ENCODE data around the gene UBE3D. TPM values are rescaled to one million over a fixed set of nuclear protein-coding genes. Genes with fewer than 3 reads are reported as not detected.

Gene UBE3D
- total RNA-seq, 4 donors from 2014 or later: 6.1 to 30.3 (median 14.4) TPM

DNA sequence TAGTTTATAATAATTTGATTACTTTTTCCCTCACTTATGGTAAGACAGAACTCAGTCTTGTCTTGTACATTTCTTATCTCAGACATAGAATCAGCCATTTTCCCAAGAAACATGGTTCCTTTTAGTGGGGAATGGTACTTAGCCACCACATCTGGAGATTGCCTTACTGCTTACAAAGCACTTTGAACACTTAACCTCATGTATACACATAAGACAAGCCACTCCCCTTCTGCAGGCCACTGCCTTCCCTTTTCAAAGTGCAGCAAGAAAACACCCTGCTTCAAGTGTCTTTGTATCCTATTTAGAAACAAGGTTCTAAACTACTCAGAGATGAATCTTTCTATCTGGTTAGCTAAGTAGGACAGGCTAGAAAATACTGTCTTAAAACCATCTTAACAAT lies 159.2 kb downstream of the UBE3D start:
- H3K27ac ChIP-seq: no peak overlapping the region
- H3K27me3 ChIP-seq: no peaks in the 10 kb centered on the region
- in situ Hi-C loops (cut with MboI; ENCODE audit: low pct_ligation_motif_present in 1 of 4, low pct_unique_long_range_greater_than_20kb in 1 of 4, low sequenced_read_pairs in 3 of 4) (no loop called here), intact Hi-C loops (cut with DNase I; ENCODE audit: low total_unique reads) (no loop called here)
- no peak overlapping the region for H3K4me3 ChIP-seq
- DNase-seq: no peak
- peaks cover 0 to 9% (median 0%) of the 10 kb centered on the region in 4 donors for H3K4me1 ChIP-seq
- TF ChIP-seq EP300 (IDR thresholded peaks at IDR 0.05; ENCODE audit: low read depth) (no peak), CTCF (IDR thresholded peaks at IDR 0.05) (no peak), POLR2A (IDR thresholded peaks at IDR 0.05) (no peak), POLR2AphosphoS5 (IDR thresholded peaks at IDR 0.05) (no peak)
- H3K9me3 ChIP-seq: no peaks in the 10 kb centered on the region
- no peaks in the 10 kb centered on the region for H3K36me3 ChIP-seq

- no peaks in the 10 kb centered on the region for H3K9me3 ChIP-seq
- H3K4me1 ChIP-seq: peaks cover 0 to 9% (median 0%) of the 10 kb centered on the region in 4 donors
- intact Hi-C loops (cut with DNase I; ENCODE audit: low total_unique reads) (no loop called here), in situ Hi-C loops (cut with MboI; ENCODE audit: low pct_ligation_motif_present in 1 of 4, low pct_unique_long_range_greater_than_20kb in 1 of 4, low sequenced_read_pairs in 3 of 4) (no loop called here)
- no peak for DNase-seq
- 80% methylated on average over 1 of the region's 1 CpG; no CpG with 5 or more reads in 1 of the 2 donors for WGBS, 2 donors (ENCODE audit: low coverage in 1 of 2)
- no peak for TF ChIP-seq POLR2AphosphoS5 (IDR thresholded peaks at IDR 0.05)
- no peak for TF ChIP-seq POLR2A (IDR thresholded peaks at IDR 0.05)
- TF ChIP-seq CTCF (IDR thresholded peaks at IDR 0.05): no peak
- no peak for TF ChIP-seq EP300 (IDR thresholded peaks at IDR 0.05; ENCODE audit: low read depth)
- no peak overlapping the region for H3K4me3 ChIP-seq
- H3K27me3 ChIP-seq: no peaks in the 10 kb centered on the region
- no peaks in the 10 kb centered on the region for H3K36me3 ChIP-seq
- no peak overlapping the region for H3K27ac ChIP-seq
Observed at GRCh38 chr6:82904860-82905259, 160.8 kb downstream of the UBE3D start.

DNA sequence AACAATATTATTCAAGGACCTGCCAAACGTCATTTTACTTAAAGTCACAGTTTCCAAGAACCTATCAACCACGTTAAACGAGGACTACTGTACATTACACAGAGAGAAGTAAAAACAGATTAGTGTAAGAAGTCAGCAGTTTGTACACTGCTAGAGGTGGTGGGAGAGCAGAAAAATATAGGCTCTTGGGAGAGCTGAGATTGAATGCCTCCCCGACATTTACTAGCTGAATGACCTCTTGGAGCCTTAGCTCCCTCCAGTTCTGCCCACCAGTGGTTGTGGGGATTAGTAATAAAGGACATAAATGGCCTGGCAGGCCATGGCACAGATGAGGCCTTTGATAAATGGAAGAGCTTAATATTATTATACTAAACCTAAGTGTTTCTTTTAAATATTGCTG lies 161.4 kb downstream of the UBE3D start:
- 84 to 91% methylated on average over 4 of the region's 4 CpGs for WGBS, 2 donors (ENCODE audit: low coverage in 1 of 2)
- no peak for DNase-seq
- Histone ChIP-seq H3K36me3 (no peaks in the 10 kb centered on the region), H3K27ac (no peak overlapping the region), H3K27me3 (no peaks in the 10 kb centered on the region), H3K4me1 (peaks cover 0 to 9% (median 0%) of the 10 kb centered on the region in 4 donors), H3K4me3 (no peak overlapping the region), H3K9me3 (no peaks in the 10 kb centered on the region)
- no peak for TF ChIP-seq POLR2AphosphoS5 (IDR thresholded peaks at IDR 0.05)
- no peak for TF ChIP-seq EP300 (IDR thresholded peaks at IDR 0.05; ENCODE audit: low read depth)
- TF ChIP-seq POLR2A (IDR thresholded peaks at IDR 0.05): no peak
- TF ChIP-seq CTCF (IDR thresholded peaks at IDR 0.05): no peak
- in situ Hi-C loops (cut with MboI; ENCODE audit: low pct_ligation_motif_present in 1 of 4, low pct_unique_long_range_greater_than_20kb in 1 of 4, low sequenced_read_pairs in 3 of 4) (no loop called here), intact Hi-C loops (cut with DNase I; ENCODE audit: low total_unique reads) (no loop called here)

DNA sequence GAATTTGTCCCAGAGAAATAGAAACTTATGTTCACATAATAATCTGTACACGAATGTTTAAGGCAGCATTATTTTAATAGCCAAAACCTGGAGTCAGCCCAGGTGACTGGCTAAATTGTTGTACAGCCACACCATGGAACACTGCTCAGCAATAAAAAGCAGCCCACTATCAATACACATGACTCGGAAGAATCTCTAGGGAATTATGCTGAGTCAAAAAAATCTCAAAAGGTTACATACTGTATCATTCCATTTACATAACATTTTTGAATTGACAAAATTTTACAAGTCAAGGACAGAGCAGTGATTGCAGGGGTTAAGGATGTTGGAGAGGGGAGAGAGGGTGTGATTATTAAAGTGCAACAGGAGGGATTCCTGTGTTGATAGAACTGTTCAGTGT lies 163.4 kb downstream of the UBE3D start:
- Histone ChIP-seq H3K27ac (no peak overlapping the region), H3K36me3 (no peaks in the 10 kb centered on the region), H3K4me3 (no peak overlapping the region), H3K4me1 (peaks cover 0 to 6% (median 0%) of the 10 kb centered on the region in 4 donors), H3K9me3 (no peaks in the 10 kb centered on the region), H3K27me3 (no peaks in the 10 kb centered on the region)
- no peak for DNase-seq
- in situ Hi-C loops (cut with MboI; ENCODE audit: low pct_ligation_motif_present in 1 of 4, low pct_unique_long_range_greater_than_20kb in 1 of 4, low sequenced_read_pairs in 3 of 4) (no loop called here), intact Hi-C loops (cut with DNase I; ENCODE audit: low total_unique reads) (no loop called here)
- no peak for TF ChIP-seq EP300 (IDR thresholded peaks at IDR 0.05; ENCODE audit: low read depth)
- TF ChIP-seq POLR2AphosphoS5 (IDR thresholded peaks at IDR 0.05): no peak
- TF ChIP-seq CTCF (IDR thresholded peaks at IDR 0.05): no peak
- TF ChIP-seq POLR2A (IDR thresholded peaks at IDR 0.05): no peak
- 77 to 92% methylated on average over 2 of the region's 2 CpGs for WGBS, 2 donors (ENCODE audit: low coverage in 1 of 2)

All from transverse colon (tissue), 4 donors.